Tibial artery (tissue), 4 donors: ENCODE results near the gene EZH2.

Experiments used
- DNase-seq, 2 donors: peaks; one replicate each; pipeline ENCODE4 v3.0.0-alpha.2; 2019
- H3K27ac ChIP-seq, 2 donors: fragments of 200-600 bp; sonication (generic) in 1 of 2; 1 replicate in 1 of 2; 2 replicates in 1 of 2; pipeline ENCODE4 v1.5.1; 2018 to 2019; ENCODE audit warnings: mild to moderate bottlenecking in 1 of 2
- H3K27me3 ChIP-seq, 2 donors: fragments of 200-600 bp; sonication (generic) in 1 of 2; one replicate each; pipeline versions ENCODE4 v1.5.1 to v1.6.0; 2016 to 2019
- H3K36me3 ChIP-seq, 3 donors: fragments of 200-600 bp; sonication (generic) in 2 of 3; one replicate each; pipeline ENCODE4 v1.5.1; 2016 to 2019; ENCODE audit warnings: mild to moderate bottlenecking in 2 of 3
- H3K4me1 ChIP-seq, 4 donors: fragments of 200-600 bp; sonication (generic) in 2 of 4; 1 replicate in 3 of 4; 2 replicates in 1 of 4; pipeline ENCODE4 v1.5.1; 2016 to 2019
- H3K4me3 ChIP-seq, 2 donors: fragments of 200-600 bp; sonication (generic) in 1 of 2; 1 replicate in 1 of 2; 2 replicates in 1 of 2; pipeline ENCODE4 v1.5.1; 2018 to 2019; ENCODE audit warnings: mild to moderate bottlenecking in 2 of 2
- H3K9me3 ChIP-seq, 3 donors: fragments of 200-600 bp; sonication (generic) in 1 of 3; one replicate each; pipeline ENCODE4 v1.5.1; 2016 to 2019
- intact Hi-C: fragments of 100-400 bp; cut with DNase I; formaldehyde crosslinking; loops from one replicate; pipeline ENCODE4 v1.15.0; 2023; ENCODE audit warnings: low total_unique reads
- TF ChIP-seq, protein P1 (sequence below), 2 experiments: fragments of 200-600 bp in 1 of 2; fragments of 450-650 bp in 1 of 2; IDR thresholded peaks; one replicate each; pipeline ENCODE4 v1.5.1; 2017 to 2019; ENCODE audit warnings: antibody characterized with exemption in 2 of 2, mild to moderate bottlenecking in 1 of 2, moderate library complexity in 1 of 2

EZH2 gene

DNA sequence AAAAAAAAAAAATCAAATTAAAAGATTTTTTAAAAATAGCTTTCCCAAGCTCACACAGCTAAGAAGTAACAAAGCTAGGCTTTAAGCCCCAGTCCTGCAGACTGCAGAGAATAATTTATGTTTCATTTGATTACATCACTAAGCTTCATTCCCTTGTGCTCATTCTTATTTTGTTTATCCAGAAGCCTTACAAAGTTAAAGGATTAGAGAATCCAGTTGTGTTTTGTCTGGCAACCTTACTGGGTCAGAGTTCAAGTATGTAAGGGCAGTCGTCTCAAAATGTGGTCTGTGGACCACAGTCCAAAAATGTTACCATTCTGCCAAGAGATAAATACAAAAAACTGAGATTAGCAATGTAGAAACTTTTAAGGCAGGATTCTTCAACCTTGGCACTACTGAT, 32.1 kb upstream of the EZH2 start:
- TF ChIP-seq, protein P1, sequence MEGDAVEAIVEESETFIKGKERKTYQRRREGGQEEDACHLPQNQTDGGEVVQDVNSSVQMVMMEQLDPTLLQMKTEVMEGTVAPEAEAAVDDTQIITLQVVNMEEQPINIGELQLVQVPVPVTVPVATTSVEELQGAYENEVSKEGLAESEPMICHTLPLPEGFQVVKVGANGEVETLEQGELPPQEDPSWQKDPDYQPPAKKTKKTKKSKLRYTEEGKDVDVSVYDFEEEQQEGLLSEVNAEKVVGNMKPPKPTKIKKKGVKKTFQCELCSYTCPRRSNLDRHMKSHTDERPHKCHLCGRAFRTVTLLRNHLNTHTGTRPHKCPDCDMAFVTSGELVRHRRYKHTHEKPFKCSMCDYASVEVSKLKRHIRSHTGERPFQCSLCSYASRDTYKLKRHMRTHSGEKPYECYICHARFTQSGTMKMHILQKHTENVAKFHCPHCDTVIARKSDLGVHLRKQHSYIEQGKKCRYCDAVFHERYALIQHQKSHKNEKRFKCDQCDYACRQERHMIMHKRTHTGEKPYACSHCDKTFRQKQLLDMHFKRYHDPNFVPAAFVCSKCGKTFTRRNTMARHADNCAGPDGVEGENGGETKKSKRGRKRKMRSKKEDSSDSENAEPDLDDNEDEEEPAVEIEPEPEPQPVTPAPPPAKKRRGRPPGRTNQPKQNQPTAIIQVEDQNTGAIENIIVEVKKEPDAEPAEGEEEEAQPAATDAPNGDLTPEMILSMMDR (IDR thresholded peaks at IDR 0.05) = no peak
- Histone ChIP-seq H3K9me3 (no peaks in the 10 kb centered on the region), H3K27me3 (no peaks in the 10 kb centered on the region), H3K4me3 (no peak overlapping the region), H3K4me1 (peaks cover 0 to 12% (median 1%) of the 10 kb centered on the region in 4 donors), H3K27ac (no peak overlapping the region), H3K36me3 (no peaks in the 10 kb centered on the region)
- no peak for DNase-seq
- intact Hi-C loops = no loop called here

DNA sequence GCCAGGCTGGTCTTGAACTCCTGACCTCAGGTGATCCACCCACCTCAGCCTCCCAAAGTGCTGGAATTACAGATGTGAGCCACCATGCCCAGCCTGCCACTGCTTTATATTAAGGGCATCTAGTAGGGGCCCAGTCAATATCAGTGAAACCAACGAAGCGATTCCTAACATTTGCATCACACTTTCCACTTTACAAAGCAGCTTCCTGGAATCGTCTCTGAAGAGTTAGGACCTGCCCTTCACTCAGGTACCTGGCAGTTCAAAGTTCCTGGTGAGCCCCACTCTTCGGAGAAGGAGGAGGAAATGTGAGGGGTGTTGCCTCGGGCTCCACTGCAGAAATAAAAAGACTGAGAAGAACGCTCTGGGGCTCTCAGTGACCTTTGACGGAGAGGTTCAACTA, 31.1 kb upstream of the EZH2 start:
- intact Hi-C loops = no loop called here
- no peak for DNase-seq
- Histone ChIP-seq H3K9me3 (no peaks in the 10 kb centered on the region), H3K4me3 (no peak overlapping the region), H3K36me3 (no peaks in the 10 kb centered on the region), H3K27ac (no peak overlapping the region), H3K27me3 (no peaks in the 10 kb centered on the region), H3K4me1 (peaks cover 0 to 12% (median 1%) of the 10 kb centered on the region in 4 donors)
- TF ChIP-seq, protein P1 (IDR thresholded peaks at IDR 0.05) = no peak

DNA sequence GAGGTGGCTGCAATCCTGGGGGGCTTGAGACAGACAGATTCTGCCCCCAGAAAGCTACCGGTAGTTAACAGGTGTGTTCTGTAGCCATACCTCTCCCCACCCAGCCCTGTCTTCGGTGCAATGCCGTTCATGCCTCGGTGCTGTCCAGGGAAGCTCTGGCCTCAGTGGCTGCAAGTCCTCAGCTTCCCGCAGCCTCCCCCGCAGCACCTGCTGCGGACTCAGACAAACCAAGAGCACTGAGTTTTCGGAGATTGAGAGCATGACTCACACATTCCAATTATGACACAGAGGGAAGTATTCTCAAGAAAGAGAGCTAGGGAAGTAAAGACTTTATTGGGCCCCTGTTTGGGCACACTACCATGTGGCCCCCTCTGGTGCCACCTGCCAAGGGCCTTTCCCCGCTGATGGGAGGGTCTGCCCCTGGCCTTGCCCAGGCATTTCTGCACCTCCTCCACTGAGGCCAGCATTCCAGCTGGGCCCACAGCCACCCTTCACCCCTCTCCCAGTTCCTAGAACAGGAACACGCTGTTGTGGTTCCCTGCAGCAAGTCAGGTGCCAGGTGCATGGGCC, 30.2 kb upstream of the EZH2 start:
- Histone ChIP-seq H3K27me3 (no peaks in the 10 kb centered on the region), H3K9me3 (no peaks in the 10 kb centered on the region), H3K4me1 (peaks cover 0 to 12% (median 1%) of the 10 kb centered on the region in 4 donors), H3K36me3 (no peaks in the 10 kb centered on the region), H3K4me3 (no peak overlapping the region), H3K27ac (no peak overlapping the region)
- no peak for DNase-seq
- TF ChIP-seq, protein P1 (IDR thresholded peaks at IDR 0.05) = no peak
- intact Hi-C loops = no loop called here

DNA sequence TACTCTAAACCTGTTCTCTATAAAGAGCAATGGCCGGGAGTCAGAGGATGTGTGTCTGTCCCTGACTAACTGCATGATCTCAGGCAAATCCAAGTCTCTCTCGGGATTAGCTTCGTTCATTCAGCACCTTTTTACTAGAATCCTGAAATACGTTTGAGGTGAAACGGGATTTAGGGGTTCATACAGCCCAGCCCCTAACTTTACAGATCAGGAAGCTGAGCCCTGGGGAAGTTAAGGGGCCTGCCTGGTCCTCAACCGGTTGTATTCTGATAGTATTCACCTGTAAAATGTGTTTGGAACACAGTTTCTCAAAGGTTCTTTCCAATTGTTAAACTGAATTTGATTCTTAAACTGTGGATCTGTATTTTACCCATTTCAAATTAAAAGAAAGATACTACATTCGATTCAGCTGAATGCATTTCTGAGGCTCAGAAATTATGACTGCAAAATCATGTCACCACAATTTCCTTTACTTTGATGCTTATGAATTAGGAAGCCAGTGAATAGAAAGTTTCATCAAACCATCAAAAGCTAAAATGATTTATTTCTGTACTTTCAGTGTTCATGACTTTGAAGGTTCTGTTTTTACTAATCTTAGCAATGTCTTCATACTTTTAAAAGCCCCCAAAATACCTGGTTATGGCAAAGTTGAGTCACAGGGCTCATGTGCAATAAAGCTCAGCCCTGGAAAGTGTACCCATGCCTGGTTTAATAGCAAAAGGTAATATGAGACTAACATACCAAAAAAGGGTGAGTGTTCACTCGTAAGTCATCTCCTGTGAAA, 28.9 kb upstream of the EZH2 start:
- Histone ChIP-seq H3K36me3 (no peaks in the 10 kb centered on the region), H3K27ac (no peak overlapping the region), H3K4me3 (no peak overlapping the region), H3K4me1 (peaks cover 0 to 12% (median 1%) of the 10 kb centered on the region in 4 donors), H3K27me3 (peaks cover 0 to 11% of the 10 kb centered on the region in 2 donors), H3K9me3 (no peaks in the 10 kb centered on the region)
- TF ChIP-seq, protein P1 (IDR thresholded peaks at IDR 0.05) = no peak
- no peak for DNase-seq
- intact Hi-C loops = no loop called here

DNA sequence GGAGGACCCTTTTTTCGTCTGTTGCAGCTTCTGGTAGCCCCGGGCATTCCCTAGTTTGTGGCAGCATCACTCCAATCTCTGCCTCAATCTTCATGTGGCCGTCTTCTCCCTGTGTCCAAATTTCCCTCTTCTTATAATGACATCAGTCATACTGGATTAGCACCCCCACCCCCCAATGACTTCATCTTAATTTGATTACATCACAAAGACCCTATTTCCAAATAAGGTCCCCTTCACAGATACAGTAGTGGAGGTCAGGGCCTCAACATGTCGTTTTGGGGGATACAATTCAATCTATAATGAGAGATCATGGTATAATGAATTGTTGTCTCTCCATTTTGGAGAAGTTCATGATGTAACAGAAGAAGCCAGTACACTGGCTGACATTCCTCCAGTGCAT, 28.1 kb upstream of the EZH2 start:
- peaks cover 0 to 12% (median 1%) of the 10 kb centered on the region in 4 donors for H3K4me1 ChIP-seq
- DNase-seq = no peak
- no peaks in the 10 kb centered on the region for H3K9me3 ChIP-seq
- H3K36me3 ChIP-seq = no peaks in the 10 kb centered on the region
- peaks cover 0 to 12% of the 10 kb centered on the region in 2 donors for H3K27me3 ChIP-seq
- TF ChIP-seq, protein P1 (IDR thresholded peaks at IDR 0.05) = no peak
- H3K27ac ChIP-seq = no peak overlapping the region
- intact Hi-C loops = no loop called here
- H3K4me3 ChIP-seq = no peak overlapping the region
